OCI-LY7 (cell line): ENCODE data around the gene LRRN2. TPM values are rescaled to one million over a fixed set of nuclear protein-coding genes. Genes with fewer than 3 reads are reported as not detected.

Source experiments
- BruUV-seq: library from RNA; stranded (reverse); fragments of 400-500 nt; replicated peaks from 2 replicates; lab custom pipeline; 2021; lab: Mats Ljungman, UMichigan
- CTCF ChIA-PET: fragments of 300-600 bp; sonication (Branson Sonifier 250); formaldehyde crosslinking; loops from one replicate; lab custom pipeline; 2022; ENCODE audit warnings: antibody characterized with exemption; ENCODE audit not compliant: unreplicated experiment; lab: Charles Lee
- POLR2A ChIA-PET: fragments of 300-600 bp; sonication (Branson Sonifier 250); formaldehyde crosslinking; loops from one replicate; lab custom pipeline; 2022; ENCODE audit warnings: antibody characterized with exemption; lab: Charles Lee
- DNase-seq: peaks from one replicate; pipeline ENCODE4 v3.0.0-alpha.2; 2015; ENCODE audit warnings: low spot score
- H2AFZ ChIP-seq: fragments of 200-600 bp; sonication (generic), shearing (Covaris generic); 2 replicates; pipeline ENCODE4 v1.6.1; 2014; ENCODE audit warnings: mild to moderate bottlenecking, antibody characterized with exemption, low read length, moderate library complexity
- H3K27ac ChIP-seq: fragments of 200-600 bp; sonication (generic); 2 replicates; pipeline ENCODE4 v1.5.1; 2014; ENCODE audit warnings: mixed run types, low read depth, mild to moderate bottlenecking, moderate library complexity, low read length, inconsistent platforms; ENCODE audit not compliant: poor library complexity, severe bottlenecking
- H3K36me3 ChIP-seq: fragments of 200-600 bp; sonication (generic); 2 replicates; pipeline ENCODE4 v1.6.1; 2014; ENCODE audit warnings: mild to moderate bottlenecking, antibody characterized with exemption, low read length, moderate library complexity, mixed read lengths; ENCODE audit not compliant: insufficient read depth
- H3K4me1 ChIP-seq: fragments of 200-600 bp; sonication (generic); 2 replicates; pipeline ENCODE4 v1.5.1; 2014; ENCODE audit warnings: mild to moderate bottlenecking, low read length; ENCODE audit not compliant: insufficient read depth, poor library complexity, severe bottlenecking
- H3K4me2 ChIP-seq: fragments of 200-600 bp; sonication (generic); 2 replicates; pipeline ENCODE4 v1.6.1; 2014; ENCODE audit warnings: mild to moderate bottlenecking, low read length
- H3K4me3 ChIP-seq: fragments of 200-600 bp; sonication (generic); 2 replicates; pipeline ENCODE4 v1.5.1; 2014; ENCODE audit warnings: mild to moderate bottlenecking, low read depth, low read length; ENCODE audit not compliant: poor library complexity, severe bottlenecking
- H3K79me2 ChIP-seq: fragments of 200-600 bp; sonication (generic); 2 replicates; pipeline ENCODE4 v1.6.1; 2016; ENCODE audit warnings: low read depth, mild to moderate bottlenecking, low read length, moderate library complexity, mixed read lengths; ENCODE audit not compliant: insufficient read depth
- H3K9me2 ChIP-seq: fragments of 200-600 bp; sonication (generic); 2 replicates; pipeline ENCODE4 v1.6.1; 2016; ENCODE audit warnings: mild to moderate bottlenecking, low read length, mixed read lengths; ENCODE audit not compliant: insufficient read depth
- H3K9me3 ChIP-seq: fragments of 200-600 bp; sonication (generic); 2 replicates; pipeline ENCODE4 v1.6.1; 2014; ENCODE audit warnings: mild to moderate bottlenecking, mixed run types, low read length, mixed read lengths
- H4K20me1 ChIP-seq: fragments of 200-600 bp; sonication (generic); 2 replicates; pipeline ENCODE4 v1.6.1; 2014; ENCODE audit warnings: mild to moderate bottlenecking, antibody characterized with exemption, low read length, moderate library complexity, mixed read lengths; ENCODE audit not compliant: insufficient read depth
- EZH2phosphoT487 ChIP-seq: fragments of 200-600 bp; sonication (generic); IDR thresholded peaks from 2 replicates; pipeline ENCODE4 v1.6.1; 2018; ENCODE audit warnings: low read depth, borderline replicate concordance, mild to moderate bottlenecking, mixed run types, antibody characterized with exemption, low read length, moderate library complexity, mixed read lengths
- intact Hi-C: fragments of 100-400 bp; cut with micrococcal nuclease; formaldehyde crosslinking; loops from one replicate; pipeline ENCODE4 v1.10.0; 2022; ENCODE audit not compliant: unreplicated experiment
- total RNA-seq, 2 experiments: library from RNA; depleted of rRNA in 1 of 2; stranded (reverse); fragments of >200 nt in 1 of 2; shearing (Covaris generic) in 1 of 2; gene quantifications; 2 replicates each; pipeline ENCODE4 v1.2.3, GENCODE V29; 2014 to 2022
- TF ChIP-seq, protein P1 (sequence below): fragments of 200-600 bp; sonication (generic); conservative IDR thresholded peaks from 2 replicates; pipeline ENCODE4 v1.5.1; 2014; ENCODE audit warnings: mild to moderate bottlenecking, antibody characterized with exemption, low read length, moderate library complexity, mixed read lengths

LRRN2 gene
- total RNA-seq, 2 experiments from 2014 or later: not detected

DNA sequence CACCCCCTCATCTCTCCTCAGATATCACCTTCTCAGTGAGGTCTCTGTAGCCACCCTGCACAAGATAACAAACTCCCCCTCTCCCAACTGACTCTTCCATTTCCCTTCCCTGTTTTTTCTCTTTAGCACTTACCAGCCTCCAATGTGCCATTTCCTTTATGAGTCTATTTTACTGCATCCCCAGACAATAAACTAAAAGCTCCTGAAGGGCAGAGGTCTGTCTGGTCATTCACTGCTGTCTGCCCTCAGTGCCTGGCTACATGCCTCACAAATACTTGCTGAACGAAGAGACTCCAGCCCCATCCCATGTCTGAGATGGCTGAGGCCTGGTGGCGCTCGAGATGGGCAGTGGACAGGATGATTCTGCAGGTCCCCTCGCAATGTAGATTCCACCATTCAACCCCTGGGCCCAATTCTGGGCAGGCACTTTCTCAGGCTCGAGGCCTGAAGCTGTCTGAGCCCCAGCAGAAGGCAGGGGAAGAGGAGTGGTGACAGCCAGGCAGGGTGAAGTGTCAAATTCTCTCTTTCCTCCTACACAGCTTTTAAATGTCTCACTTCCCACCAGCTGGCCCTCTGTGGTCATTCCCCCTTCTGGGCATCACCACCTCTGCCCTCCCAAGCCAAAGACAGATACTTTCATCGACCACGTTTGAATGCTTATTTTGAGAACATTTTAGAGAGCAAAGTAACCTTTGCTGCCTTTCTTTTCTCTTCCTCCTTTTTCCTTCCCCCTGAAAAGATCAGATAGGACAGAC, 6.6 kb downstream of the LRRN2 start:
- intact Hi-C loops: no loop called here
- H3K4me2 ChIP-seq: no peak overlapping the region
- no peaks in the 10 kb centered on the region for H3K79me2 ChIP-seq
- no peak for DNase-seq
- H4K20me1 ChIP-seq: no peaks in the 10 kb centered on the region
- no TSS peak for BruUV-seq
- TF ChIP-seq EZH2phosphoT487: no peak
- TF ChIP-seq, protein P1, sequence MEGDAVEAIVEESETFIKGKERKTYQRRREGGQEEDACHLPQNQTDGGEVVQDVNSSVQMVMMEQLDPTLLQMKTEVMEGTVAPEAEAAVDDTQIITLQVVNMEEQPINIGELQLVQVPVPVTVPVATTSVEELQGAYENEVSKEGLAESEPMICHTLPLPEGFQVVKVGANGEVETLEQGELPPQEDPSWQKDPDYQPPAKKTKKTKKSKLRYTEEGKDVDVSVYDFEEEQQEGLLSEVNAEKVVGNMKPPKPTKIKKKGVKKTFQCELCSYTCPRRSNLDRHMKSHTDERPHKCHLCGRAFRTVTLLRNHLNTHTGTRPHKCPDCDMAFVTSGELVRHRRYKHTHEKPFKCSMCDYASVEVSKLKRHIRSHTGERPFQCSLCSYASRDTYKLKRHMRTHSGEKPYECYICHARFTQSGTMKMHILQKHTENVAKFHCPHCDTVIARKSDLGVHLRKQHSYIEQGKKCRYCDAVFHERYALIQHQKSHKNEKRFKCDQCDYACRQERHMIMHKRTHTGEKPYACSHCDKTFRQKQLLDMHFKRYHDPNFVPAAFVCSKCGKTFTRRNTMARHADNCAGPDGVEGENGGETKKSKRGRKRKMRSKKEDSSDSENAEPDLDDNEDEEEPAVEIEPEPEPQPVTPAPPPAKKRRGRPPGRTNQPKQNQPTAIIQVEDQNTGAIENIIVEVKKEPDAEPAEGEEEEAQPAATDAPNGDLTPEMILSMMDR: no peak
- H3K9me3 ChIP-seq: no peaks in the 10 kb centered on the region
- H3K4me1 ChIP-seq: no peaks in the 10 kb centered on the region
- H3K27ac ChIP-seq: no peak overlapping the region
- no peaks in the 10 kb centered on the region for H3K36me3 ChIP-seq
- ChIA-PET CTCF (no interaction called here), POLR2A (interaction anchor here (1.0 kb wide), 1 partner anchor 35 kb away, joined by 3 read pairs; no protein-coding TSS in a partner anchor)
- no peaks in the 10 kb centered on the region for H3K9me2 ChIP-seq
- no peak overlapping the region for H3K4me3 ChIP-seq
- H2AFZ ChIP-seq: no peak overlapping the region

DNA sequence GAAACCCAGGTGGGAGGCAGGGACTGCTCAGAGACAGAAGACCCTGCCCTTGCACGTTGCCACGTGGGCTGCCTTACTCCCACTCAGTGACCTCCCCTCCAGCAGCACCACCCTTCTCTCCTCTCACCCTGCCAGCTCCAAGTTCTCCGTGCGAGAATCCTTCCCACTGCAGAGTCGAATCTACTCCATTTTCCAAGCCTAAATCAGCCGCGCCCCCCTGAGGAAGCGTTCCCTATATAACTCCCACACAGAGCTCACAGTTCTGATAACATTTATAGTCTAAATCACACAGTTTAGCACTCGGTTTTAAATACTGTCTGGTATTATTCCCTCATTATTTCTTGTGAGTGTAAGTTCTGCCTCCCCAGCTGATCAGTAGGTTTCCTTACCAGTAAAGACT, 7.7 kb downstream of the LRRN2 start:
- POLR2A ChIA-PET: interaction anchor here (1.0 kb wide), 1 partner anchor 36 kb away, joined by 3 read pairs; no protein-coding TSS in a partner anchor
- CTCF ChIA-PET: interaction anchor here (1.0 kb wide), 1 partner anchor 112 kb away, joined by 3 read pairs; no protein-coding TSS in a partner anchor
- H3K9me2 ChIP-seq: no peaks in the 10 kb centered on the region
- H3K27ac ChIP-seq: no peak overlapping the region
- H3K79me2 ChIP-seq: no peaks in the 10 kb centered on the region
- no peak overlapping the region for H3K4me2 ChIP-seq
- H4K20me1 ChIP-seq: no peaks in the 10 kb centered on the region
- no TSS peak for BruUV-seq
- DNase-seq: no peak
- H3K9me3 ChIP-seq: no peaks in the 10 kb centered on the region
- H3K4me1 ChIP-seq: no peaks in the 10 kb centered on the region
- intact Hi-C loops: no loop called here
- no peak overlapping the region for H2AFZ ChIP-seq
- no peak overlapping the region for H3K4me3 ChIP-seq
- H3K36me3 ChIP-seq: no peaks in the 10 kb centered on the region
- TF ChIP-seq EZH2phosphoT487: no peak
- TF ChIP-seq, protein P1: no peak

DNA sequence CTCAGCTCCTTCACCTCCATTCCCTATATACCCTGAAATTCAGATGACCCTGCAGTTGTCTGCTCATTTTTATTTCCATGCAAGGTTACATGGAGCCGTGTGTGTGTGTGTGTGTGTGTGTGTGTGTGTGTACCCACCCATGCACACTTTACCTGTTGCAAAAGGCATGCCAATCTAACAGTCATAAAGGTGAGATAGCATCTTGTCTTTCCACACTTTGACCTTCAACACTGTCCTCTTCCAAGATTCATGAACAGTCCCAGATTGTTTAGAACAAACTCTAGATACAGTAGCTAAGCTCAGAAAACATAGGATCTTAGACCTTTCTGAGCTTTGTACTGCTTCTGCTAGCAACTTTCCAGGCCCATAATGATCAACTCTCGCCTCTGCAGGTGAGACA, 9.5 kb downstream of the LRRN2 start:
- Histone ChIP-seq H3K9me2 (no peaks in the 10 kb centered on the region), H3K4me3 (no peak overlapping the region), H3K4me1 (no peaks in the 10 kb centered on the region), H3K36me3 (no peaks in the 10 kb centered on the region), H3K9me3 (no peaks in the 10 kb centered on the region), H2AFZ (no peak overlapping the region), H3K79me2 (no peaks in the 10 kb centered on the region), H3K27ac (no peak overlapping the region), H3K4me2 (no peak overlapping the region), H4K20me1 (no peaks in the 10 kb centered on the region)
- POLR2A ChIA-PET: no interaction called here
- no peak for DNase-seq
- BruUV-seq: no TSS peak
- TF ChIP-seq EZH2phosphoT487: no peak
- TF ChIP-seq, protein P1: no peak
- intact Hi-C loops: no loop called here
- CTCF ChIA-PET: no interaction called here
